Neutrophil (primary cell): ENCODE measurements around the gene ZNF91.
"Not testable (repeated sequence)": the region's sequence is repeated elsewhere in the genome, so short reads cannot be mapped to it uniquely, and the experiment has no call there.

ENCODE experiments used
- H3K27ac ChIP-seq: fragments of 200-600 bp; sonication (generic); 2 replicates; pipeline ENCODE4 v1.5.1; 2016; ENCODE audit warnings: mild to moderate bottlenecking, moderate library complexity
- H3K27me3 ChIP-seq: fragments of 200-600 bp; sonication (generic); 2 replicates; pipeline ENCODE4 v1.6.0; 2016; ENCODE audit warnings: mild to moderate bottlenecking
- H3K36me3 ChIP-seq: fragments of 200-600 bp; sonication (generic); 2 replicates; pipeline ENCODE4 v1.5.1; 2017
- H3K4me1 ChIP-seq, 2 experiments: fragments of 200-600 bp in 1 of 2; sonication (generic) in 1 of 2; 1 replicate in 1 of 2; 2 replicates in 1 of 2; pipeline versions ENCODE4 v1.5.1 to v1.6.1; 2013 to 2016; ENCODE audit warnings: low read depth in 1 of 2, low read length in 1 of 2, mild to moderate bottlenecking in 1 of 2, moderate library complexity in 1 of 2; ENCODE audit not compliant: control insufficient read depth in 1 of 2, insufficient read depth in 1 of 2
- H3K4me3 ChIP-seq, 2 experiments: fragments of 200-600 bp in 1 of 2; sonication (generic) in 1 of 2; 1 replicate in 1 of 2; 2 replicates in 1 of 2; pipeline ENCODE4 v1.5.1; 2013 to 2016; ENCODE audit warnings: low read depth in 1 of 2, low read length in 1 of 2, mild to moderate bottlenecking in 1 of 2, moderate library complexity in 1 of 2
- H3K9me3 ChIP-seq: fragments of 200-600 bp; sonication (generic); 2 replicates; pipeline ENCODE4 v1.5.1; 2016
- CTCF ChIP-seq: fragments of 200-600 bp; sonication (generic); IDR thresholded peaks from 2 replicates; pipeline ENCODE4 v1.5.1; 2016; ENCODE audit warnings: antibody characterized with exemption

ZNF91 gene

GRCh38 chr19:23311551-23311950, 83.7 kb downstream of the ZNF91 start:
- no peaks in the 10 kb centered on the region for H3K27me3 ChIP-seq
- no peak for TF ChIP-seq CTCF
- no peak overlapping the region for H3K27ac ChIP-seq

GRCh38 chr19:23310729-23311211, 84.5 kb downstream of the ZNF91 start:
- no peak overlapping the region for H3K27ac ChIP-seq
- H3K4me3 ChIP-seq: no peak overlapping the region
- H3K36me3 ChIP-seq: no peaks in the 10 kb centered on the region
- no peak for TF ChIP-seq CTCF
- peaks cover 0 to 3% of the 10 kb centered on the region in 2 experiments for H3K4me1 ChIP-seq
- H3K27me3 ChIP-seq: no peaks in the 10 kb centered on the region
- H3K9me3 ChIP-seq: peaks cover 5% of the 10 kb centered on the region

More at GRCh38 chr19:23311551-23311950, 83.7 kb downstream of the ZNF91 start:
- H3K9me3 ChIP-seq: peaks cover 5% of the 10 kb centered on the region
- H3K4me1 ChIP-seq: peaks cover 0 to 3% of the 10 kb centered on the region in 2 experiments
- H3K36me3 ChIP-seq: no peaks in the 10 kb centered on the region
- H3K4me3 ChIP-seq: no peak overlapping the region

GRCh38 chr19:23309926-23310325, 85.3 kb downstream of the ZNF91 start:
- Histone ChIP-seq H3K4me1 (peaks cover 0 to 3% of the 10 kb centered on the region in 2 experiments), H3K9me3 (peaks cover 5% of the 10 kb centered on the region), H3K36me3 (no peaks in the 10 kb centered on the region), H3K4me3 (no peak overlapping the region), H3K27ac (no peak overlapping the region), H3K27me3 (no peaks in the 10 kb centered on the region)
- no peak for TF ChIP-seq CTCF

GRCh38 chr19:23305555-23305954, 89.7 kb downstream of the ZNF91 start:
- H3K4me3 ChIP-seq: no peak overlapping the region
- TF ChIP-seq CTCF: no peak
- H3K9me3 ChIP-seq: no peaks in the 10 kb centered on the region

GRCh38 chr19:23304238-23304637, 91.0 kb downstream of the ZNF91 start:
- Histone ChIP-seq H3K9me3 (no peaks in the 10 kb centered on the region), H3K4me3 (no peak overlapping the region), H3K27me3 (no peaks in the 10 kb centered on the region), H3K27ac (no peak overlapping the region), H3K36me3 (no peaks in the 10 kb centered on the region), H3K4me1 (no peaks in the 10 kb centered on the region)
- TF ChIP-seq CTCF: no peak

More at GRCh38 chr19:23305555-23305954, 89.7 kb downstream of the ZNF91 start:
- H3K4me1 ChIP-seq: no peaks in the 10 kb centered on the region
- no peaks in the 10 kb centered on the region for H3K36me3 ChIP-seq
- H3K27ac ChIP-seq: no peak overlapping the region
- no peaks in the 10 kb centered on the region for H3K27me3 ChIP-seq

GRCh38 chr19:23294141-23294540, 101.1 kb downstream of the ZNF91 start:
- H3K27ac ChIP-seq: no peak overlapping the region
- no peak overlapping the region for H3K4me3 ChIP-seq
- no peaks in the 10 kb centered on the region for H3K4me1 ChIP-seq
- H3K9me3 ChIP-seq: no peaks in the 10 kb centered on the region
- H3K36me3 ChIP-seq: no peaks in the 10 kb centered on the region
- TF ChIP-seq CTCF: no peak
- no peaks in the 10 kb centered on the region for H3K27me3 ChIP-seq

- not testable (repeated sequence) for H3K4me1 ChIP-seq, H3K4me3 ChIP-seq, H3K36me3 ChIP-seq, H3K27me3 ChIP-seq, H3K9me3 ChIP-seq, H3K27ac ChIP-seq
Measured at GRCh38 chr19:23289966-23290365, 105.3 kb downstream of the ZNF91 start.
